Kasumi-1 (cell line): ENCODE measurements around the gene EFHC2.
A peak's percentile ranks its signal among the peaks of the same experiment; 100 is the strongest.
"Not testable (repeated sequence)": the region's sequence is repeated elsewhere in the genome, so short reads cannot be mapped to it uniquely, and the experiment has no call there.

Experiments used
- DNase-seq, 2 experiments: peaks; one replicate each; lab custom pipeline; 2025; lab: John Stamatoyannopoulos, UW

EFHC2 gene

GRCh38 chrX:44232081-44232480 is 111.4 kb downstream of the EFHC2 start:
- no peak for DNase-seq

- peak; percentile 47 to 64 for DNase-seq
Measured at GRCh38 chrX:44228621-44229020, 114.9 kb downstream of the EFHC2 start.

- DNase-seq: no peak
Measured at GRCh38 chrX:44227991-44228390, 115.5 kb downstream of the EFHC2 start.

GRCh38 chrX:44225667-44226066 is 117.8 kb downstream of the EFHC2 start:
- DNase-seq: no peak

GRCh38 chrX:44224760-44225159 is 118.7 kb downstream of the EFHC2 start:
- no peak for DNase-seq

GRCh38 chrX:44223150-44223549 is 120.3 kb downstream of the EFHC2 start:
- no peak for DNase-seq

- no peak for DNase-seq
Measured at GRCh38 chrX:44218465-44218864, 125.0 kb downstream of the EFHC2 start.

GRCh38 chrX:44216171-44216570 is 127.3 kb downstream of the EFHC2 start:
- DNase-seq: no peak

- no peak for DNase-seq
Measured at GRCh38 chrX:44203791-44204190, 139.7 kb downstream of the EFHC2 start.

GRCh38 chrX:44202596-44202995 is 140.9 kb downstream of the EFHC2 start:
- no peak for DNase-seq

GRCh38 chrX:44189116-44189515 is 154.4 kb downstream of the EFHC2 start:
- DNase-seq: no peak

GRCh38 chrX:44187915-44188314 is 155.6 kb downstream of the EFHC2 start:
- not testable (repeated sequence) for DNase-seq

- DNase-seq: no peak
Measured at GRCh38 chrX:44183329-44183728, 160.1 kb downstream of the EFHC2 start.

GRCh38 chrX:44178274-44179053 is 165.0 kb downstream of the EFHC2 start:
- no peak for DNase-seq

- no peak for DNase-seq
Measured at GRCh38 chrX:44175455-44175854, 168.0 kb downstream of the EFHC2 start.

- DNase-seq: no peak
Measured at GRCh38 chrX:44174061-44174460, 169.4 kb downstream of the EFHC2 start.

GRCh38 chrX:44173219-44173618 is 170.3 kb downstream of the EFHC2 start:
- DNase-seq: no peak

GRCh38 chrX:44167116-44167515 is 176.4 kb downstream of the EFHC2 start:
- DNase-seq: no peak

GRCh38 chrX:44162964-44163475 is 180.5 kb downstream of the EFHC2 start:
- no peak for DNase-seq

- no peak for DNase-seq
Measured at GRCh38 chrX:44157858-44158257, 185.6 kb downstream of the EFHC2 start.

GRCh38 chrX:44157283-44157682 is 186.2 kb downstream of the EFHC2 start:
- DNase-seq: no peak

GRCh38 chrX:44156726-44157125 is 186.7 kb downstream of the EFHC2 start:
- no peak for DNase-seq

GRCh38 chrX:44155126-44155525 is 188.3 kb downstream of the EFHC2 start:
- DNase-seq: no peak

- no peak for DNase-seq
Measured at GRCh38 chrX:44152852-44153251, 190.6 kb downstream of the EFHC2 start.
